ENCODE results near the gene NUB1. TPM values are rescaled to one million over a fixed set of nuclear protein-coding genes. Genes with fewer than 3 reads are reported as not detected.

Gene NUB1
- total RNA-seq, 1 donor from 2014 or later = 55.2 TPM

GRCh38 chr7:151311294-151311864, 30.2 kb upstream of the NUB1 start:
- Histone ChIP-seq H3K9me3 (peaks cover 5% of the 10 kb centered on the region), H3K4me1 (peaks cover 6% of the 10 kb centered on the region), H3K36me3 (no peaks in the 10 kb centered on the region), H3K4me3 (no peak overlapping the region), H3K27ac (no peak overlapping the region), H3K27me3 (no peaks in the 10 kb centered on the region)
- no peak for DNase-seq
- TF ChIP-seq CTCF (IDR thresholded peaks at IDR 0.05) = no peak
- intact Hi-C loops (cut with DNase I) = no loop called here
- no peak for ATAC-seq

GRCh38 chr7:151312356-151312755, 29.3 kb upstream of the NUB1 start:
- ATAC-seq (no peak), DNase-seq (no peak)
- Histone ChIP-seq H3K4me3 (no peak overlapping the region), H3K36me3 (no peaks in the 10 kb centered on the region), H3K4me1 (peaks cover 6% of the 10 kb centered on the region), H3K9me3 (peaks cover 5% of the 10 kb centered on the region), H3K27me3 (no peaks in the 10 kb centered on the region), H3K27ac (no peak overlapping the region)
- intact Hi-C loops (cut with DNase I) = no loop called here
- no peak for TF ChIP-seq CTCF (IDR thresholded peaks at IDR 0.05)

- peak; percentile 3 for ATAC-seq
- no peak for DNase-seq
- Histone ChIP-seq H3K4me3 (no peak overlapping the region), H3K4me1 (peaks cover 6% of the 10 kb centered on the region), H3K27ac (no peak overlapping the region), H3K9me3 (peaks cover 5% of the 10 kb centered on the region), H3K27me3 (no peaks in the 10 kb centered on the region), H3K36me3 (no peaks in the 10 kb centered on the region)
- no peak for TF ChIP-seq CTCF (IDR thresholded peaks at IDR 0.05)
- intact Hi-C loops (cut with DNase I) = no loop called here
Measured at GRCh38 chr7:151312831-151313809, 28.5 kb upstream of the NUB1 start.

GRCh38 chr7:151313857-151314256, 27.8 kb upstream of the NUB1 start:
- Histone ChIP-seq H3K27ac (no peak overlapping the region), H3K27me3 (no peaks in the 10 kb centered on the region), H3K4me1 (peaks cover 6% of the 10 kb centered on the region), H3K9me3 (peaks cover 8% of the 10 kb centered on the region), H3K36me3 (no peaks in the 10 kb centered on the region), H3K4me3 (no peak overlapping the region)
- DNase-seq (no peak), ATAC-seq (peak; percentile 29)
- intact Hi-C loops (cut with DNase I) = no loop called here
- TF ChIP-seq CTCF (IDR thresholded peaks at IDR 0.05) = no peak

- no peak for TF ChIP-seq CTCF (IDR thresholded peaks at IDR 0.05)
- no peak for DNase-seq
- no peak for ATAC-seq
- Histone ChIP-seq H3K4me3 (no peak overlapping the region), H3K4me1 (peaks cover 6% of the 10 kb centered on the region), H3K27ac (no peak overlapping the region), H3K27me3 (no peaks in the 10 kb centered on the region), H3K9me3 (peaks cover 13% of the 10 kb centered on the region), H3K36me3 (no peaks in the 10 kb centered on the region)
- intact Hi-C loops (cut with DNase I) = no loop called here
Measured at GRCh38 chr7:151314401-151314800, 27.2 kb upstream of the NUB1 start.

All from upper lobe of right lung (tissue), 1 donor.